Naive B cell (primary cell): Measurements from ENCODE around the gene ASCC1. TPM values are rescaled to one million over a fixed set of nuclear protein-coding genes. Genes with fewer than 3 reads are reported as not detected.
"Not testable (repeated sequence)": the region's sequence is repeated elsewhere in the genome, so short reads cannot be mapped to it uniquely, and the experiment has no call there.

Source experiments
- ATAC-seq, 2 donors: fragments of 150-1000 bp; cut with Tn5 transposase; 2 replicates each; pipeline ENCODE4 v1.10.0; 2021; ENCODE audit warnings: low read depth in 2 of 2, mild to moderate bottlenecking in 2 of 2, moderate library complexity in 2 of 2
- DNase-seq: peaks from one replicate; pipeline ENCODE4 v3.0.0; 2022
- H3K27ac Mint-ChIP-seq, 6 donors: one replicate each; pipeline ENCODE4 v1.8.0; 2020 to 2022; ENCODE audit warnings: mild to moderate bottlenecking in 6 of 6, mixed read lengths in 6 of 6, moderate library complexity in 5 of 6, inconsistent platforms in 2 of 6
- H3K27me3 Mint-ChIP-seq, 3 donors: one replicate each; pipeline ENCODE4 v1.8.0; 2021 to 2022; ENCODE audit warnings: mixed read lengths in 3 of 3, mild to moderate bottlenecking in 1 of 3
- H3K36me3 Mint-ChIP-seq, 2 donors: one replicate each; pipeline ENCODE4 v1.8.0; 2020 to 2022; ENCODE audit warnings: mixed read lengths in 2 of 2, inconsistent platforms in 1 of 2, mild to moderate bottlenecking in 1 of 2
- H3K4me1 Mint-ChIP-seq, 3 donors: one replicate each; pipeline ENCODE4 v1.8.0; 2020 to 2022; ENCODE audit warnings: mixed read lengths in 3 of 3, inconsistent platforms in 1 of 3, mild to moderate bottlenecking in 1 of 3, moderate library complexity in 1 of 3
- H3K4me3 Mint-ChIP-seq, 8 donors: one replicate each; pipeline ENCODE4 v1.8.0; 2020 to 2022; ENCODE audit warnings: mild to moderate bottlenecking in 8 of 8, mixed read lengths in 8 of 8, moderate library complexity in 8 of 8, inconsistent platforms in 2 of 8
- H3K9me3 Mint-ChIP-seq, 7 donors: one replicate each; pipeline ENCODE4 v1.8.0; 2020 to 2022; ENCODE audit warnings: mixed read lengths in 7 of 7, mild to moderate bottlenecking in 5 of 7, inconsistent platforms in 2 of 7, moderate library complexity in 1 of 7
- polyA plus RNA-seq, 6 donors: library from polyadenylated mRNA; unstranded; fragments of 300-500 nt; fragmentation: Illumina TruSeq; gene quantifications; one replicate each; pipeline ENCODE4 v1.2.3, GENCODE V29; 2021; ENCODE audit warnings: low read depth in 6 of 6

The ASCC1 gene
- polyA plus RNA-seq, 6 donors from 2014 or later = 43.8 to 69.0 (median 48.4) TPM

DNA sequence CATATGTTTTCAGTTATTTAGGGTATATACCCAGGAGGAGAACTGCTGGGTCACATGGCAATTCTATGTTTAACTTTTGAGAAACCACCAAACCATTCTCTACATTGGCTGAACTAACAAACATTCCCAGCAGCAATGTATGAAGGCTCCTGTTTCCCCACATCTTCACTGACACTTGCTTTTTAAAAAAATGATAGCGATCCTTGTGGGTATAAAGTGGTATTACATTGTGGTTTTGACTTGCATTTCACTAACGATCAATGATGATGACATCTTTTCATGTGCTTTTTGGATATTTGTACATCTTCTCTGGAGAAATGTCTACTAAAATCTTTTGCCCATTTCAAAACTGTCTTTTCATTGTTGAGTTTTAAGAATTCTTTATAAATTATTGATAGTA, 51.5 kb downstream of the ASCC1 start:
- peaks cover 5 to 6% of the 10 kb centered on the region in 2 donors for H3K36me3 Mint-ChIP-seq
- H3K4me3 Mint-ChIP-seq = no peak overlapping the region
- no peaks in the 10 kb centered on the region for H3K9me3 Mint-ChIP-seq
- ATAC-seq = no peak
- no peaks in the 10 kb centered on the region for H3K27me3 Mint-ChIP-seq
- no peaks in the 10 kb centered on the region for H3K4me1 Mint-ChIP-seq
- no peak overlapping the region for H3K27ac Mint-ChIP-seq
- no peak for DNase-seq

DNA sequence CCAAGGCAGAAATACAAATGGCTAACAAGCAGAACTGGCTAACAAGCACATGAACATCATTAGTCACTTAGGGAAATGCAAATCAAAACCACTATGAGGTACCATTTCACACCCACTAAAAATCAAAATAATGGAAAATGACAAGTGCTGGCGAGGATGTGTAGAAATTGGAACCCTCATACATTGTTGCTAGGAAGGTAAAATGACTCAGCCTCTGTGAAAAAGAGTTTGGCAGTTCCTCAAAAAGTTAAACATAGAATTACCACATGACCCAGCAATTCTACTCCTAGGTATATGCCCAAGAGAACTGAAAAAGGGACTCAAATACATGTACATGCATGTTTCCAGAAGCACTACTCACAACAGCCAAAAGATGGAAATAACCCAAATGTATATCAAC, 53.1 kb downstream of the ASCC1 start:
- DNase-seq = no peak
- no peak for ATAC-seq
- H3K4me3 Mint-ChIP-seq = no peak overlapping the region
- peaks cover 6 to 19% of the 10 kb centered on the region in 2 donors for H3K36me3 Mint-ChIP-seq
- H3K4me1 Mint-ChIP-seq = no peaks in the 10 kb centered on the region
- no peaks in the 10 kb centered on the region for H3K9me3 Mint-ChIP-seq
- H3K27ac Mint-ChIP-seq = peak overlapping the region in 1 of 6 donors; percentile 18
- no peaks in the 10 kb centered on the region for H3K27me3 Mint-ChIP-seq

- Mint-ChIP-seq H3K4me1 (no peaks in the 10 kb centered on the region), H3K4me3 (no peak overlapping the region), H3K36me3 (peaks cover 6 to 27% of the 10 kb centered on the region in 2 donors), H3K27ac (no peak overlapping the region), H3K27me3 (no peaks in the 10 kb centered on the region), H3K9me3 (no peaks in the 10 kb centered on the region)
- no peak for DNase-seq
- no peak for ATAC-seq
Observed at GRCh38 chr10:72158176-72158575, 57.9 kb downstream of the ASCC1 start.

GRCh38 chr10:72156223-72156622, 59.9 kb downstream of the ASCC1 start:
- ATAC-seq (no peak), DNase-seq (no peak)
- no peak overlapping the region for H3K4me3 Mint-ChIP-seq
- H3K4me1 Mint-ChIP-seq = no peaks in the 10 kb centered on the region
- H3K27me3 Mint-ChIP-seq = no peaks in the 10 kb centered on the region
- H3K9me3 Mint-ChIP-seq = peaks cover 0 to 2% (median 0%) of the 10 kb centered on the region in 7 donors
- peaks cover 9 to 34% of the 10 kb centered on the region in 2 donors for H3K36me3 Mint-ChIP-seq
- H3K27ac Mint-ChIP-seq = no peak overlapping the region

GRCh38 chr10:72152286-72152685, 63.8 kb downstream of the ASCC1 start:
- DNase-seq = no peak
- no peak for ATAC-seq
- no peak overlapping the region for H3K4me3 Mint-ChIP-seq
- H3K4me1 Mint-ChIP-seq = no peaks in the 10 kb centered on the region
- peaks cover 7 to 18% of the 10 kb centered on the region in 2 donors for H3K36me3 Mint-ChIP-seq
- peaks cover 0 to 5% (median 0%) of the 10 kb centered on the region in 7 donors for H3K9me3 Mint-ChIP-seq
- no peak overlapping the region for H3K27ac Mint-ChIP-seq
- no peaks in the 10 kb centered on the region for H3K27me3 Mint-ChIP-seq

DNA sequence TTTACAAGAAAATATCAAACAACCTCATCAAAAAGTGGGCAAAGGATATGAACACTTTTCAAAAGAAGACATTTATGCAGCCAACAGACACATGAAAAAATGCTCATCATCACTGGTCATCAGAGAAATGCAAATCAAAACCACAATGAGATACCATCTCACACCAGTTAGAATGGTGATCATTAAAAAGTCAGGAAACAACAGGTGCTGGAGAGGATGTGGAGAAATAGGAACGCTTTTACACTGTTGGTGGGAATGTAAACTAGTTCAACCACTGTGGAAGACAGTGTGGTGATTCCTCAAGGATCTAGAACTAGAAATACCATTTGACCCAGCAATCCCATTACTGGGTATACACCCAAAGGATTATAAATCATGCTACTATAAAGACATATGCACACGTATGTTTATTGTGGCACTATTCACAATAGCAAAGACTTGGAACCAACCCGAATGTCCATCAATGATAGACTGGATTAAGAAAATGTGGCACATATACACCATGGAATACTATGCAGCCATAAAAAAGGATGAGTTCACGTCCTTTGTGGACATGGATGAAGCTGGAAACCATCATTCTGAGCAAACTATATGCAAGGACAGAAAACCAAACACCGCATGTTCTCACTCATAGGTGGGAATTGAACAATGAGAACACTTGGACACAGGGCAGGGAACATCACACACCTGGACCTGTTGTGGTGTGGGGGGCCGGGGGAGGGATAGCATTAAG, 65.2 kb downstream of the ASCC1 start:
- not testable (repeated sequence) for H3K27ac Mint-ChIP-seq, ATAC-seq, H3K27me3 Mint-ChIP-seq, H3K4me3 Mint-ChIP-seq, DNase-seq, H3K4me1 Mint-ChIP-seq, H3K9me3 Mint-ChIP-seq
- peaks cover 7 to 13% of the 10 kb centered on the region in 2 donors for H3K36me3 Mint-ChIP-seq

- H3K4me1 Mint-ChIP-seq, DNase-seq, H3K36me3 Mint-ChIP-seq, H3K9me3 Mint-ChIP-seq, ATAC-seq, H3K27me3 Mint-ChIP-seq, H3K27ac Mint-ChIP-seq, H3K4me3 Mint-ChIP-seq: not testable (repeated sequence)
Observed at GRCh38 chr10:72147324-72147584, 68.8 kb downstream of the ASCC1 start.

DNA sequence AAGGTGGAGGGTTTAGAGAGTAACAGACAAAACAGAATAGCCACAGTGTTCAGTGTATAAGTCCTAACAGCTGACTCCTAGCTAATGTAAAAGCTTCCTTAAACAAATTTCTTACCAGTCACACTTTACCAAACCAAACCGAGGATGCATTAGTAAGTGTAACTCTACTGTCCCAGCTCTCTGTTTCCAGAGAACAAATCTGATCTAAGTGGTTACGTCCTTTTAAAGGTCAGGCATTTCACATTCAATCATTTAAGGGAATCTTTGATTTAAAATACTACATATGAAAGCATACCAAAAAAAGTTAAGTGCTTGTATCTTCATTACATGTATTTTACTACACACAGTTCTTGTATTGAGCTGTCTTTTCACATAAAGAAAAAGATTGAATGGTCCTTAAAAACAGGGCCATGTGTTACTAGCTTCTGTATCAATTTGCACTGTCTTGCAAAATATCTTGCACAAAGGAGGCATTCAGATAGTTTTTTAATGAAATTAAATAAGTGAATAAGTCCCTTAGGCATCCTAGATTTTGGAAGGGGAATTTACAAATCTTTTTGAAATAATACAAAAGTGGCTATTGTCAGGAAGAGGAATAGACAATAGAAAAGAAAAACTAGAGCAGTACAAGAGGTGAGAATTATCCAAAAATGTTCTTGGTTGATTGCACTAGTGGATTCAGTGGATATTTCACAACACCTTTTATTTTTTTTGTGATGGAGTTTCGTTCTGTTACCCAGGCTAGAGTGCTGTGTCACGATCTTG, 69.3 kb downstream of the ASCC1 start:
- DNase-seq (no peak), ATAC-seq (no peak)
- peaks cover 0 to 6% of the 10 kb centered on the region in 2 donors for H3K36me3 Mint-ChIP-seq
- no peaks in the 10 kb centered on the region for H3K27me3 Mint-ChIP-seq
- no peak overlapping the region for H3K4me3 Mint-ChIP-seq
- peaks cover 0 to 5% (median 0%) of the 10 kb centered on the region in 7 donors for H3K9me3 Mint-ChIP-seq
- H3K4me1 Mint-ChIP-seq = peaks cover 0 to 8% (median 7%) of the 10 kb centered on the region in 3 donors
- H3K27ac Mint-ChIP-seq = peak overlapping the region in 1 of 6 donors; percentile 34

DNA sequence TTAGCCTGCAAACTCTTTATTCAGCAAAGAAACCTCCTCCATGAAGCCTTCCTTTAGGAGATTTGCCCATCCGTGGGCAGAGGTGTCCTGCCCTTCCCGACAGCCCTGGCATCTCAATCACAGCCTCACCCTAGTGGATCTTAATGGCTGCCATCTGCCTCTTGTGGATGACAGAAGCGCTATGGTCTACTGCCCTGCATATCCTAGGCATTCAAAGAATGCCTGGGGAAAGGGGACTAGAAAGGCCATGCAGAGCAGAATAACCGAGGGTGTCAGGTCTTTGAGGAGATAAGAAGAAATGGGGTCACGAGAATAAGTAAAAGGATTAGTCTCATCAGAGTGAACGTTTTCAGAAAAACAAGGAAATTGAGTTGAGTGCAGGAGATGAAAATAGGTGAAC, 70.0 kb downstream of the ASCC1 start:
- Mint-ChIP-seq H3K4me1 (peaks cover 0 to 8% (median 7%) of the 10 kb centered on the region in 3 donors), H3K36me3 (peaks cover 0 to 6% of the 10 kb centered on the region in 2 donors), H3K27me3 (no peaks in the 10 kb centered on the region), H3K9me3 (peaks cover 0 to 2% (median 0%) of the 10 kb centered on the region in 7 donors), H3K27ac (peak overlapping the region in 1 of 6 donors; percentile 34), H3K4me3 (no peak overlapping the region)
- no peak for ATAC-seq
- DNase-seq = no peak

DNA sequence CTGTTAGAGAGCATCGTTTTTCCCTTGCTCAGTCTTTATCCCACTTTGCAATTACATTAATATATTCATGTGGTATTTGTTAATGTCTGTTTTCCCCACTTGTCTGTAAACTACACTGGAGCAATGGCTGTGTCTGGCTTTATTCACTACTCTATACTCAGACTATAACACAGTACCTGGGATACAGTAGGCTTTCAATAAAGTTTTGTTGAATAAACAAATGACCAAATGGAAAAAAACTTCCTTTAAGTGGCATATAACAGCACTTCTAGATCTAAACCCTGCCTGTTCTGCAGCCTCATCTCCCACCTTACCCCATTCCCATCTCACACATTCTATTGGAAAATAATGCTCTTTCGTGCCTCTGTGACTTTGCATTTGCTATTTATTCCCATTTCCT, 70.4 kb downstream of the ASCC1 start:
- DNase-seq (no peak), ATAC-seq (no peak)
- Mint-ChIP-seq H3K27me3 (no peaks in the 10 kb centered on the region), H3K4me3 (no peak overlapping the region), H3K36me3 (peaks cover 0 to 6% of the 10 kb centered on the region in 2 donors), H3K9me3 (no peaks in the 10 kb centered on the region), H3K4me1 (peaks cover 0 to 8% (median 7%) of the 10 kb centered on the region in 3 donors), H3K27ac (peak overlapping the region in 2 of 6 donors; percentile 9 to 34)

- H3K4me1 Mint-ChIP-seq = peaks cover 2 to 5% (median 3%) of the 10 kb centered on the region in 3 donors
- H3K9me3 Mint-ChIP-seq = peaks cover 0 to 4% (median 0%) of the 10 kb centered on the region in 7 donors
- peak overlapping the region in 1 of 6 donors; percentile 4 for H3K27ac Mint-ChIP-seq
- no peaks in the 10 kb centered on the region for H3K36me3 Mint-ChIP-seq
- ATAC-seq (no peak), DNase-seq (no peak)
- H3K27me3 Mint-ChIP-seq = no peaks in the 10 kb centered on the region
- no peak overlapping the region for H3K4me3 Mint-ChIP-seq
Observed at GRCh38 chr10:72140850-72141249, 75.2 kb downstream of the ASCC1 start.

DNA sequence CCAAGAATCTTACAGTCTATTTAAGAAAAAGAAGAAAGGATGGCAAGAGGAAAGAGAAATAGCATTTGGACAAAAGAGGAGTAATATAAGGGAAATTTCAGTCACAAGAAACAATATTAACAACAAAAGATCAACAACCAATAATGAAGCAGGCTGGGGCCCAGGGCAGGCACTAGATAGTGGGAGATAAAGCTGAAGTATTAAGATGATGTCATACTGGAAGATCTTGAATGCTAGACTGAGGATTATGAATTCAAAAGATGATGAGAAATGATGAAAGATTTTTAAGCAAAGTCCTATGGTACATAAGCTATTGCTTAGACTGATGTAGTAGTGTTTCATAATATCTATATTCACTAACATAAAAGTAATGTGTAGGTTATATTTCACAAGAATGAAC, 75.9 kb downstream of the ASCC1 start:
- H3K27ac Mint-ChIP-seq = no peak overlapping the region
- no peaks in the 10 kb centered on the region for H3K27me3 Mint-ChIP-seq
- no peak for DNase-seq
- no peak for ATAC-seq
- H3K4me1 Mint-ChIP-seq = peaks cover 6 to 11% (median 9%) of the 10 kb centered on the region in 3 donors
- peaks cover 0 to 4% (median 0%) of the 10 kb centered on the region in 7 donors for H3K9me3 Mint-ChIP-seq
- H3K4me3 Mint-ChIP-seq = no peak overlapping the region
- H3K36me3 Mint-ChIP-seq = peaks cover 0 to 5% of the 10 kb centered on the region in 2 donors

DNA sequence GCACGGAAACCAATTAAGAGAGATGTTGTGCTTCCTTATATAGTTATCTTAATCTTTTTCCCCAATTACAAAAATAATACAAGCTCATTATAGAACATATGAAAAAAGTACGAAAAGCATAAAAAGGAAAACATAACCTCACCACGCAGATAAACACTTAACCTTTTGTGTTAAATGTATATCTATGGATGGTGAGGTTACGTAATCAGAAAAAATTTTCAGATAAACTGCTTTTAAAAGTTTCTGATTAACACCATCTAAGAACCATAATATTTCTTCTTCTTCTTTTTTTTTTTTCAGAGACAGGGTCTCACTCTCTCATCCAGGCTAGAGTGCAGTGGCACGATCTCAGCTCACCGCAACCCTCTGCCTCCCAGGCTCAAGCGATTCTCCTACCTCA, 78.5 kb downstream of the ASCC1 start:
- Mint-ChIP-seq H3K4me1 (peaks cover 22 to 30% (median 23%) of the 10 kb centered on the region in 3 donors), H3K36me3 (peaks cover 0 to 12% of the 10 kb centered on the region in 2 donors), H3K9me3 (peaks cover 0 to 4% (median 0%) of the 10 kb centered on the region in 7 donors), H3K27me3 (no peaks in the 10 kb centered on the region), H3K27ac (no peak overlapping the region), H3K4me3 (no peak overlapping the region)
- ATAC-seq = no peak
- no peak for DNase-seq

- Mint-ChIP-seq H3K36me3 (peaks cover 0 to 12% of the 10 kb centered on the region in 2 donors), H3K27ac (peak overlapping the region in 1 of 6 donors; percentile 90), H3K4me1 (peaks cover 22 to 38% (median 23%) of the 10 kb centered on the region in 3 donors)
- H3K9me3 Mint-ChIP-seq, H3K4me3 Mint-ChIP-seq, DNase-seq, ATAC-seq, H3K27me3 Mint-ChIP-seq: not testable (repeated sequence)
Observed at GRCh38 chr10:72136225-72136624, 79.9 kb downstream of the ASCC1 start.
